Astrocyte of the cerebellum (primary cell): ENCODE data around the gene GSKIP.
A peak's percentile ranks its signal among the peaks of the same experiment; 100 is the strongest.

ENCODE experiments used
- DNase-seq: peaks from one replicate; pipeline ENCODE4 v3.0.0-alpha.2; 2011; ENCODE audit warnings: low read depth
- H3K4me3 ChIP-seq: 2 replicates; pipeline ENCODE4 v1.5.1; 2011; ENCODE audit warnings: mild to moderate bottlenecking, low read depth, low read length, moderate library complexity
- CTCF ChIP-seq: IDR thresholded peaks from 2 replicates; pipeline ENCODE4 v1.5.1; 2012; ENCODE audit warnings: low read length, low read depth, moderate library complexity, mild to moderate bottlenecking; ENCODE audit errors: missing control alignments
- in situ Hi-C: cut with HindIII; loops from 2 replicates; pipeline ENCODE4 v1.10.0; 2017; ENCODE audit warnings: low sequenced_read_pairs

The GSKIP gene

GRCh38 chr14:96384740-96385139, 21.4 kb downstream of the GSKIP start:
- TF ChIP-seq CTCF = no peak
- in situ Hi-C loops = no loop called here
- no peak for DNase-seq

GRCh38 chr14:96385385-96385784, 22.1 kb downstream of the GSKIP start:
- DNase-seq = no peak
- H3K4me3 ChIP-seq = no peak overlapping the region
- TF ChIP-seq CTCF = no peak
- in situ Hi-C loops = no loop called here

More at GRCh38 chr14:96384740-96385139, 21.4 kb downstream of the GSKIP start:
- no peak overlapping the region for H3K4me3 ChIP-seq

GRCh38 chr14:96390965-96391292, 27.6 kb downstream of the GSKIP start:
- in situ Hi-C loops = no loop called here
- DNase-seq = no peak
- H3K4me3 ChIP-seq = peak overlapping the region; percentile 75
- TF ChIP-seq CTCF = no peak

- in situ Hi-C loops = no loop called here
- TF ChIP-seq CTCF = no peak
- DNase-seq = peak; percentile 83
- H3K4me3 ChIP-seq = peak overlapping the region; percentile 75
Observed at GRCh38 chr14:96391293-96392118, 28.2 kb downstream of the GSKIP start.

GRCh38 chr14:96393071-96393691, 29.9 kb downstream of the GSKIP start:
- TF ChIP-seq CTCF = no peak
- no peak for DNase-seq
- no peak overlapping the region for H3K4me3 ChIP-seq
- in situ Hi-C loops = no loop called here

- no peak overlapping the region for H3K4me3 ChIP-seq
- TF ChIP-seq CTCF = no peak
- no peak for DNase-seq
- in situ Hi-C loops = no loop called here
Observed at GRCh38 chr14:96394047-96394815, 30.9 kb downstream of the GSKIP start.
